ENCODE data around the gene STIMATE. TPM values are rescaled to one million over a fixed set of nuclear protein-coding genes. Genes with fewer than 3 reads are reported as not detected.

Gene STIMATE
- total RNA-seq, 2 donors from 2014 or later: 20.3 to 23.7 TPM

GRCh38 chr3:52793702-52794611, 103.4 kb downstream of the STIMATE start:
- H3K9me3 Mint-ChIP-seq: no peaks in the 10 kb centered on the region
- peak overlapping the region; percentile 24 for H3K27ac ChIP-seq (ENCODE audit: low read depth, low read length)
- H3K9me3 ChIP-seq (ENCODE audit: control insufficient read depth, low read length): no peaks in the 10 kb centered on the region
- 89 to 90% methylated on average over 5 to 9 of the region's 9 CpGs for WGBS, 2 experiments (ENCODE audit: insufficient coverage in 1 of 2, insufficient read length in 1 of 2)
- no peak overlapping the region for H3K4me3 Mint-ChIP-seq
- no peaks in the 10 kb centered on the region for H3K36me3 Mint-ChIP-seq (ENCODE audit: low read depth)
- no peaks in the 10 kb centered on the region for H3K36me3 ChIP-seq (ENCODE audit: control insufficient read depth, insufficient read depth, low read length)
- TF ChIP-seq CTCF (conservative IDR thresholded peaks at IDR 0.05): no peak
- no peak for DNase-seq
- H3K27me3 ChIP-seq (ENCODE audit: control insufficient read depth, insufficient read depth, low read length, poor library complexity, severe bottlenecking): no peaks in the 10 kb centered on the region
- H3K9ac ChIP-seq (ENCODE audit: extremely low read depth, low read length, poor library complexity, severe bottlenecking): no peak overlapping the region
- no peak overlapping the region for H3K4me3 ChIP-seq (ENCODE audit: low read length)
- H3K4me1 ChIP-seq (ENCODE audit: control insufficient read depth, insufficient read depth, low read length): no peaks in the 10 kb centered on the region
- H3K27me3 Mint-ChIP-seq (ENCODE audit: insufficient read depth): no peaks in the 10 kb centered on the region
- H3K27ac Mint-ChIP-seq: no peak overlapping the region
- no peaks in the 10 kb centered on the region for H3K4me1 Mint-ChIP-seq

- no peak overlapping the region for H3K4me3 ChIP-seq (ENCODE audit: low read length)
- H3K36me3 ChIP-seq (ENCODE audit: control insufficient read depth, insufficient read depth, low read length): no peaks in the 10 kb centered on the region
- H3K9me3 ChIP-seq (ENCODE audit: control insufficient read depth, low read length): no peaks in the 10 kb centered on the region
- Mint-ChIP-seq H3K4me3 (no peak overlapping the region), H3K27me3 (ENCODE audit: insufficient read depth) (no peaks in the 10 kb centered on the region), H3K36me3 (ENCODE audit: low read depth) (no peaks in the 10 kb centered on the region), H3K4me1 (no peaks in the 10 kb centered on the region), H3K27ac (no peak overlapping the region), H3K9me3 (no peaks in the 10 kb centered on the region)
- WGBS, 2 experiments (ENCODE audit: insufficient coverage in 1 of 2, insufficient read length in 1 of 2): 83 to 87% methylated on average over 6 to 18 of the region's 18 CpGs
- H3K4me1 ChIP-seq (ENCODE audit: control insufficient read depth, insufficient read depth, low read length): no peaks in the 10 kb centered on the region
- no peaks in the 10 kb centered on the region for H3K27me3 ChIP-seq (ENCODE audit: control insufficient read depth, insufficient read depth, low read length, poor library complexity, severe bottlenecking)
- no peak for TF ChIP-seq CTCF (conservative IDR thresholded peaks at IDR 0.05)
- no peak for DNase-seq
- no peak overlapping the region for H3K27ac ChIP-seq (ENCODE audit: low read depth, low read length)
- H3K9ac ChIP-seq (ENCODE audit: extremely low read depth, low read length, poor library complexity, severe bottlenecking): no peak overlapping the region
Observed at GRCh38 chr3:52792961-52793695, 104.2 kb downstream of the STIMATE start.

GRCh38 chr3:52792413-52792812, 104.9 kb downstream of the STIMATE start:
- Mint-ChIP-seq H3K27ac (no peak overlapping the region), H3K27me3 (ENCODE audit: insufficient read depth) (no peaks in the 10 kb centered on the region), H3K4me3 (no peak overlapping the region), H3K4me1 (no peaks in the 10 kb centered on the region), H3K9me3 (no peaks in the 10 kb centered on the region), H3K36me3 (ENCODE audit: low read depth) (no peaks in the 10 kb centered on the region)
- no peaks in the 10 kb centered on the region for H3K36me3 ChIP-seq (ENCODE audit: control insufficient read depth, insufficient read depth, low read length)
- no peak overlapping the region for H3K4me3 ChIP-seq (ENCODE audit: low read length)
- TF ChIP-seq CTCF (conservative IDR thresholded peaks at IDR 0.05): peak; percentile 77
- H3K9me3 ChIP-seq (ENCODE audit: control insufficient read depth, low read length): no peaks in the 10 kb centered on the region
- no peak overlapping the region for H3K9ac ChIP-seq (ENCODE audit: extremely low read depth, low read length, poor library complexity, severe bottlenecking)
- no peaks in the 10 kb centered on the region for H3K4me1 ChIP-seq (ENCODE audit: control insufficient read depth, insufficient read depth, low read length)
- WGBS, 2 experiments (ENCODE audit: insufficient coverage in 1 of 2, insufficient read length in 1 of 2): 79 to 81% methylated on average over 4 to 7 of the region's 7 CpGs
- no peak overlapping the region for H3K27ac ChIP-seq (ENCODE audit: low read depth, low read length)
- H3K27me3 ChIP-seq (ENCODE audit: control insufficient read depth, insufficient read depth, low read length, poor library complexity, severe bottlenecking): no peaks in the 10 kb centered on the region
- DNase-seq: peak; percentile 82
